ENCODE measurements around the gene CPHXL.

GRCh38 chr16:75702242-75702641, 24.0 kb downstream of the CPHXL start:
- TF ChIP-seq CTCF (IDR thresholded peaks at IDR 0.05 in 8 of 11, conservative IDR thresholded peaks at IDR 0.05 in 3 of 11) (no peak), POLR2A (IDR thresholded peaks at IDR 0.05) (no peak), POLR2AphosphoS5 (IDR thresholded peaks at IDR 0.05) (no peak)

Measured in spleen (tissue), 7 donors.